ENCODE results near the gene ENDOV.
A peak's percentile ranks its signal among the peaks of the same experiment; 100 is the strongest.

The ENDOV gene

GRCh38 chr17:80431246-80432195 is 16.6 kb downstream of the ENDOV start:
- H3K27ac Mint-ChIP-seq = no peak overlapping the region
- DNase-seq = no peak
- peaks cover 11% of the 10 kb centered on the region for H3K4me1 Mint-ChIP-seq
- no peak overlapping the region for H3K4me3 Mint-ChIP-seq
- H3K27me3 Mint-ChIP-seq = no peaks in the 10 kb centered on the region
- no peak for ATAC-seq
- H3K9me3 Mint-ChIP-seq = no peaks in the 10 kb centered on the region

- Mint-ChIP-seq H3K27me3 (no peaks in the 10 kb centered on the region), H3K4me1 (peaks cover 2% of the 10 kb centered on the region), H3K4me3 (no peak overlapping the region), H3K9me3 (no peaks in the 10 kb centered on the region), H3K27ac (no peak overlapping the region)
- ATAC-seq (no peak), DNase-seq (no peak)
These were observed 17.5 kb downstream of the ENDOV start for GRCh38 chr17:80432350-80432955.

- Mint-ChIP-seq H3K27ac (no peak overlapping the region), H3K27me3 (no peaks in the 10 kb centered on the region), H3K4me1 (no peaks in the 10 kb centered on the region), H3K4me3 (no peak overlapping the region), H3K9me3 (no peaks in the 10 kb centered on the region)
- DNase-seq = no peak
- ATAC-seq = no peak
These were observed 18.1 kb downstream of the ENDOV start for GRCh38 chr17:80432961-80433550.

- ATAC-seq (no peak), DNase-seq (no peak)
- Mint-ChIP-seq H3K4me1 (no peaks in the 10 kb centered on the region), H3K27ac (no peak overlapping the region), H3K9me3 (no peaks in the 10 kb centered on the region), H3K4me3 (no peak overlapping the region), H3K27me3 (no peaks in the 10 kb centered on the region)
These were observed 19.1 kb downstream of the ENDOV start for GRCh38 chr17:80433916-80434666.

- ATAC-seq (no peak), DNase-seq (no peak)
- Mint-ChIP-seq H3K27ac (no peak overlapping the region), H3K4me1 (no peaks in the 10 kb centered on the region), H3K27me3 (peaks cover 5% of the 10 kb centered on the region), H3K4me3 (no peak overlapping the region), H3K9me3 (no peaks in the 10 kb centered on the region)
These were observed 22.6 kb downstream of the ENDOV start for GRCh38 chr17:80437532-80437931.

GRCh38 chr17:80438806-80439205 is 23.8 kb downstream of the ENDOV start:
- Mint-ChIP-seq H3K9me3 (no peaks in the 10 kb centered on the region), H3K4me3 (no peak overlapping the region), H3K27ac (no peak overlapping the region), H3K4me1 (no peaks in the 10 kb centered on the region), H3K27me3 (peaks cover 12% of the 10 kb centered on the region)
- DNase-seq = no peak
- ATAC-seq = no peak

GRCh38 chr17:80439499-80439898 is 24.5 kb downstream of the ENDOV start:
- H3K27ac Mint-ChIP-seq = peak overlapping the region in 1 of 2 donors; percentile 95
- no peaks in the 10 kb centered on the region for H3K9me3 Mint-ChIP-seq
- ATAC-seq (no peak), DNase-seq (no peak)
- H3K4me3 Mint-ChIP-seq = no peak overlapping the region
- no peaks in the 10 kb centered on the region for H3K4me1 Mint-ChIP-seq
- H3K27me3 Mint-ChIP-seq = peaks cover 12% of the 10 kb centered on the region

GRCh38 chr17:80441133-80441578 is 26.2 kb downstream of the ENDOV start:
- ATAC-seq (no peak), DNase-seq (peak in 1 of 2 donors; percentile 45)
- Mint-ChIP-seq H3K4me3 (no peak overlapping the region), H3K27ac (no peak overlapping the region), H3K27me3 (peaks cover 12% of the 10 kb centered on the region), H3K4me1 (no peaks in the 10 kb centered on the region), H3K9me3 (no peaks in the 10 kb centered on the region)

GRCh38 chr17:80441598-80442322 is 26.8 kb downstream of the ENDOV start:
- Mint-ChIP-seq H3K27ac (no peak overlapping the region), H3K4me3 (no peak overlapping the region), H3K9me3 (no peaks in the 10 kb centered on the region), H3K4me1 (no peaks in the 10 kb centered on the region), H3K27me3 (peaks cover 12% of the 10 kb centered on the region)
- DNase-seq (no peak), ATAC-seq (no peak)

- no peak for ATAC-seq
- Mint-ChIP-seq H3K4me1 (no peaks in the 10 kb centered on the region), H3K27me3 (peaks cover 12% of the 10 kb centered on the region), H3K9me3 (no peaks in the 10 kb centered on the region), H3K27ac (no peak overlapping the region), H3K4me3 (no peak overlapping the region)
- no peak for DNase-seq
These were observed 27.3 kb downstream of the ENDOV start for GRCh38 chr17:80442323-80442659.

- Mint-ChIP-seq H3K4me3 (no peak overlapping the region), H3K27ac (no peak overlapping the region), H3K9me3 (no peaks in the 10 kb centered on the region), H3K4me1 (no peaks in the 10 kb centered on the region), H3K27me3 (peaks cover 12% of the 10 kb centered on the region)
- DNase-seq (no peak), ATAC-seq (no peak)
These were observed 27.8 kb downstream of the ENDOV start for GRCh38 chr17:80442764-80443163.

- no peak overlapping the region for H3K4me3 Mint-ChIP-seq
- H3K27ac Mint-ChIP-seq = no peak overlapping the region
- ATAC-seq (no peak), DNase-seq (no peak)
- H3K27me3 Mint-ChIP-seq = peaks cover 12% of the 10 kb centered on the region
- H3K4me1 Mint-ChIP-seq = no peaks in the 10 kb centered on the region
- H3K9me3 Mint-ChIP-seq = no peaks in the 10 kb centered on the region
These were observed 28.5 kb downstream of the ENDOV start for GRCh38 chr17:80443498-80443897.

GRCh38 chr17:80443916-80444643 is 29.1 kb downstream of the ENDOV start:
- H3K27ac Mint-ChIP-seq = no peak overlapping the region
- peaks cover 12% of the 10 kb centered on the region for H3K27me3 Mint-ChIP-seq
- DNase-seq (no peak), ATAC-seq (no peak)
- H3K4me1 Mint-ChIP-seq = no peaks in the 10 kb centered on the region
- no peak overlapping the region for H3K4me3 Mint-ChIP-seq
- H3K9me3 Mint-ChIP-seq = no peaks in the 10 kb centered on the region

GRCh38 chr17:80444644-80444979 is 29.6 kb downstream of the ENDOV start:
- H3K27ac Mint-ChIP-seq = no peak overlapping the region
- DNase-seq = no peak

More at GRCh38 chr17:80444644-80444979, 29.6 kb downstream of the ENDOV start:
- H3K4me1 Mint-ChIP-seq = no peaks in the 10 kb centered on the region
- H3K4me3 Mint-ChIP-seq = no peak overlapping the region
- H3K9me3 Mint-ChIP-seq = no peaks in the 10 kb centered on the region
- H3K27me3 Mint-ChIP-seq = peaks cover 12% of the 10 kb centered on the region
- ATAC-seq = no peak

All from stimulated activated naive CD8-positive, alpha-beta T cell treated with anti-CD3 and anti-CD28 coated beads, Interleukin-15, amount 100 ng/mL, for 72 hours (primary cell).